Ascending aorta (tissue), 2 donors: ENCODE results near the gene CNTN1. TPM values are rescaled to one million over a fixed set of nuclear protein-coding genes. Genes with fewer than 3 reads are reported as not detected.

ENCODE experiments used
- DNase-seq, 2 donors: peaks; one replicate each; pipeline ENCODE4 v3.0.0-alpha.2; 2019; ENCODE audit warnings: low spot score in 2 of 2
- H3K27ac ChIP-seq, 2 donors: fragments of 200-600 bp; sonication (generic); one replicate each; pipeline ENCODE4 v1.5.1; 2016 to 2017; ENCODE audit warnings: mild to moderate bottlenecking in 1 of 2
- H3K27me3 ChIP-seq: fragments of 200-600 bp; sonication (generic); one replicate; pipeline ENCODE4 v1.5.1; 2017
- H3K36me3 ChIP-seq, 2 donors: fragments of 200-600 bp; sonication (generic); one replicate each; pipeline ENCODE4 v1.5.1; 2016
- H3K4me1 ChIP-seq, 2 donors: fragments of 200-600 bp; sonication (generic); one replicate each; pipeline ENCODE4 v1.5.1; 2016 to 2017; ENCODE audit warnings: mild to moderate bottlenecking in 1 of 2
- H3K4me3 ChIP-seq, 2 donors: fragments of 200-600 bp; sonication (generic); one replicate each; pipeline ENCODE4 v1.5.1; 2016 to 2017; ENCODE audit warnings: mild to moderate bottlenecking in 1 of 2
- H3K9me3 ChIP-seq, 2 donors: fragments of 200-600 bp; sonication (generic); one replicate each; pipeline ENCODE4 v1.5.1; 2016
- CTCF ChIP-seq, 3 experiments: fragments of 200-600 bp in 2 of 3; fragments of 450-650 bp in 1 of 3; sonication (generic) in 2 of 3; IDR thresholded peaks; one replicate each; pipeline ENCODE4 v1.5.1; 2016 to 2019; ENCODE audit warnings: antibody characterized with exemption in 3 of 3, mild to moderate bottlenecking in 1 of 3, moderate library complexity in 1 of 3
- intact Hi-C: fragments of 100-400 bp; cut with DNase I; formaldehyde crosslinking; loops from one replicate; pipeline ENCODE4 v1.15.1; 2023
- total RNA-seq: library from RNA; depleted of rRNA; stranded (reverse); fragments of >200 nt; gene quantifications from one replicate; pipeline ENCODE4 v1.1.0, GENCODE V29; 2016

CNTN1 gene
- total RNA-seq, 1 donor from 2014 or later = 0.75 TPM

GRCh38 chr12:40825156-40825555, 132.9 kb downstream of the CNTN1 start:
- Histone ChIP-seq H3K27me3 (no peaks in the 10 kb centered on the region), H3K27ac (no peak overlapping the region), H3K36me3 (no peaks in the 10 kb centered on the region), H3K4me3 (no peak overlapping the region), H3K9me3 (no peaks in the 10 kb centered on the region), H3K4me1 (no peaks in the 10 kb centered on the region)
- no peak for TF ChIP-seq CTCF (IDR thresholded peaks at IDR 0.05)
- intact Hi-C loops = no loop called here
- no peak for DNase-seq

DNA sequence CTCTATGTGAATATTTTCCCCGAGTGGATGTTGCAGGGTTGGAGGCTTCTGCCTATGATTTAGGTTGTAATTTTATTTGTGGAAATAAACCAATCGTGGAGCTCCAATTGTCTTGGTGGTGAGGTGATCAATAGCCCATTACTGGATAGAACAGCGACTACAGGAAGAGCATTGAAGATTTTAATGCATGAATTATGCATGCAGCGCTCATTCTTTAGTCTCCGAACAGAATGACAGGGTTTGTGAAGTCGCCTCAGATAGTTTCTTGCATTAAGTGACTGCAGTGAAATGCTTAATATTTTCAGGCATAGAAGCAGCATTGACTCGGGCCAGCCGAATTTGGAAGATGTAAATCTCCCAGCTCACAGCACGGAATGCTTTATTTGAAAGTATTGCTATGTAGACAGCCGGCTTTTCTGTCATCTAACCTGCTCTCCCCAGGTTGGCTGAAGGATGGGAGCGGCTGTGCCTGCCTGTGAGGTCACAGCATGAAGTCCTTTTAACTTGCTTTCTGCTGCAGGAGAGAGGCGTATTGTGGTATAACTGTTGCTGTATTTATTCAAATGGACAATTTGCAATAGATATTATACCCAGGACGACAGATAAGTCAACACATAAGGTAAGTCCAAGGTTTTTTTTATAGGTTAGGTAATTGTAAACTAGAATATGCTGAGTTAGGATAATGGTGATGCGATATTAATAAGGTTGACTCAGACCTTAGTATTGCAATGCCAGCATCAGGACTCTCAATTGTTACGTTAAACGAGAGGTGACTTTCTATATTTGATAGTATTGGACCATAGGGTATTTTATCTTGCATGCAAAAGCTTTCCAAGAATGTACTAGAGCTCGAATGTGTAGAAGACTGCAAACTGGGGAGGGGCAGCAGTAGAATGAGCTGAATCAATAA, 135.7 kb downstream of the CNTN1 start:
- no peaks in the 10 kb centered on the region for H3K36me3 ChIP-seq
- no peak for TF ChIP-seq CTCF (IDR thresholded peaks at IDR 0.05)
- H3K27ac ChIP-seq = no peak overlapping the region
- intact Hi-C loops = no loop called here
- no peak overlapping the region for H3K4me3 ChIP-seq
- H3K27me3 ChIP-seq = no peaks in the 10 kb centered on the region
- H3K4me1 ChIP-seq = no peaks in the 10 kb centered on the region
- no peak for DNase-seq
- no peaks in the 10 kb centered on the region for H3K9me3 ChIP-seq

DNA sequence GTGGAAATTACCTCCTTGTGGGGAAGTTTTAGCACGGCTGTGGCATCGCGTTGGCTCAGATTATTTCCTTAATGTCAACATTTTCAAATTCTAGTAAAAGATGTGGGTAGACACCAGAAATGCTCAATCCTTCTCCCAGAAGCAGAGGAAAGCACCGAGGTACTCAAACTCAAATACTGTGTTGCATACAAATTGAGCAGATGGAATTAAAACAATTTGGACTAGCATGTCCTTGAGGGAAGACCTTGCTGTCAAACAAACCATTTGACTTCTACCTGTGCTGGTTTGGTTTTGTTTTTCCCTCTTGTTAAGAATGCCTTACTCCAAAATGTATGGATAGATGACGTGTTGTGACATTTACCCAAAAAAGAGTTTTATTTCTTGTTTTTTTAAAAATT, 136.4 kb downstream of the CNTN1 start:
- Histone ChIP-seq H3K9me3 (no peaks in the 10 kb centered on the region), H3K4me1 (no peaks in the 10 kb centered on the region), H3K36me3 (no peaks in the 10 kb centered on the region), H3K4me3 (no peak overlapping the region), H3K27me3 (no peaks in the 10 kb centered on the region), H3K27ac (no peak overlapping the region)
- no peak for TF ChIP-seq CTCF (IDR thresholded peaks at IDR 0.05)
- DNase-seq = no peak
- intact Hi-C loops = no loop called here

DNA sequence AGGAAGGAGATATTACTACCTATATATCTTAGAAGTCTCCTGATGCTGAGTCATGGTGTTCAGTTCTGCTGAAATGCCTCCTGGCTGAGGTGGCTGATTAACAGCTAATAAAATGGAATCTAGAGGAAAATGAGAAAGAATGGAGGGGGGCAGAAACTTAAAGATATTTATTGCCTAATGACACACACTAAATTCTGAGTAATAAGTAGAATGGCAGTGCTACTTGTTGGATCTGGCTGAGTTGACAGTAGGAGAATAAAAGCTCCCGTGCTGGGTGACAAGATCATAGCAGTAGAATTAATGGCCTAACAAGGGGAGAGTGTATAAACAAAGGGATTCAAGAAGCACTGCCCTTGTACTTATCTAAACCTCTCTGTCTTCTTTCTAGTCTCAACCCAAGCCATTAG, 137.5 kb downstream of the CNTN1 start:
- no peaks in the 10 kb centered on the region for H3K36me3 ChIP-seq
- no peak overlapping the region for H3K4me3 ChIP-seq
- H3K27me3 ChIP-seq = no peaks in the 10 kb centered on the region
- DNase-seq = no peak
- intact Hi-C loops = no loop called here
- no peak for TF ChIP-seq CTCF (IDR thresholded peaks at IDR 0.05)
- H3K27ac ChIP-seq = no peak overlapping the region
- H3K4me1 ChIP-seq = no peaks in the 10 kb centered on the region
- H3K9me3 ChIP-seq = no peaks in the 10 kb centered on the region

DNA sequence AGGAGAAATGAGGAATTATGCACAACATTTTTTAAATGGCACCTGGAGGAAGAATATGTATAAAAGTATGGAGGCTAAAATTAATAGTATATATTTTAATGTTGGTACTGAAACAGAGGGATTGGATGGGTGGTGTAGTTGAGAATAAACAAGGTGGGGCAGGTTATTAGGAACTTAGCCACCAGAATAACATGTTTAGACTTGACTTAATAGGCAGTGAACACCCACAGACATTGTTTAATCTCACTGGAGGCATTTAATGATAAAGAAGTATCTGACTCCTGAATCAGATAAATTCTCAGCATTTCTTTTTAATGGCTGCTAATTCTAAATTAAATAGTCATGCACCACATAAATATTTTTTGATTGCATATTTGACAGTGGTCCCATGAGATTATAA, 139.7 kb downstream of the CNTN1 start:
- no peaks in the 10 kb centered on the region for H3K36me3 ChIP-seq
- intact Hi-C loops = no loop called here
- H3K27me3 ChIP-seq = no peaks in the 10 kb centered on the region
- H3K9me3 ChIP-seq = no peaks in the 10 kb centered on the region
- no peak overlapping the region for H3K4me3 ChIP-seq
- no peak for DNase-seq
- no peaks in the 10 kb centered on the region for H3K4me1 ChIP-seq
- H3K27ac ChIP-seq = no peak overlapping the region
- no peak for TF ChIP-seq CTCF (IDR thresholded peaks at IDR 0.05)
